RWPE1 (cell line): ENCODE measurements around the gene SLC7A6.

Experiments
- CTCF ChIA-PET: fragments of 350-600 bp; sonication (Branson Sonifier 250); formaldehyde crosslinking; extraction: SDS; loops from one replicate; lab custom pipeline; 2021; lab: Yijun Ruan, JAX
- POLR2A ChIA-PET: fragments of 400-600 bp; formaldehyde crosslinking; extraction: SDS; loops from one replicate; lab custom pipeline; 2020; ENCODE audit warnings: antibody characterized with exemption; ENCODE audit not compliant: low non-redundant PET; lab: Yijun Ruan, JAX
- DNase-seq: peaks from one replicate; pipeline ENCODE4 v3.0.0; 2012; ENCODE audit warnings: low spot score
- H3K27ac ChIP-seq: fragments of 450-650 bp; 2 replicates; pipeline ENCODE4 v1.5.1; 2017
- CTCF ChIP-seq: fragments of 450-650 bp; conservative IDR thresholded peaks from 2 replicates; pipeline ENCODE4 v1.5.1; 2017; ENCODE audit warnings: low read depth, mild to moderate bottlenecking

The SLC7A6 gene

GRCh38 chr16:68257906-68258800 lies 6.2 kb upstream of the SLC7A6 start:
- CTCF ChIA-PET, result interaction anchor here (0.5 to 6.2 kb wide), 3 partner anchors 19 to 424 kb away, joined by 3 to 76 read pairs (median 5); no protein-coding TSS in a partner anchor

GRCh38 chr16:68259007-68259825 lies 5.1 kb upstream of the SLC7A6 start:
- ChIA-PET CTCF (interaction anchor here (6.2 kb wide), 1 partner anchor 69 kb away, joined by 76 read pairs; no protein-coding TSS in a partner anchor), POLR2A (no interaction called here)
- TF ChIP-seq CTCF, result no peak
- DNase-seq, result no peak
- H3K27ac ChIP-seq, result peak overlapping the region; percentile 72

More at GRCh38 chr16:68257906-68258800, 6.2 kb upstream of the SLC7A6 start:
- TF ChIP-seq CTCF, result no peak
- H3K27ac ChIP-seq, result peak overlapping the region; percentile 72
- no peak for DNase-seq
- POLR2A ChIA-PET, result no interaction called here

GRCh38 chr16:68263559-68264127 lies 683 bp upstream of the SLC7A6 start:
- ChIA-PET POLR2A (interaction anchor here (1.0 to 1.3 kb wide), 2 partner anchors 19 to 26 kb away, joined by 4 to 5 read pairs; partner anchors contain the start of gene PLA2G15), CTCF (interaction anchor here (0.5 to 1.9 kb wide), 21 partner anchors 11 to 176 kb away, joined by 3 to 12 read pairs (median 5); partner anchors contain the start of genes PRMT7 and SLC7A6OS)
- no peak for DNase-seq
- no peak for TF ChIP-seq CTCF
- H3K27ac ChIP-seq, result peak overlapping the region; percentile 98

GRCh38 chr16:68265078-68265920 lies 973 bp downstream of the SLC7A6 start:
- peak; percentile 79 for DNase-seq
- POLR2A ChIA-PET, result interaction anchor here (0.6 kb wide), 1 partner anchor 108 kb away, joined by 3 read pairs; no protein-coding TSS in a partner anchor
- TF ChIP-seq CTCF, result no peak
- peak overlapping the region; percentile 98 for H3K27ac ChIP-seq
- CTCF ChIA-PET, result no interaction called here

GRCh38 chr16:68267612-68268405 lies 3.5 kb downstream of the SLC7A6 start:
- no peak for TF ChIP-seq CTCF
- POLR2A ChIA-PET, result no interaction called here
- CTCF ChIA-PET, result interaction anchor here (1.2 kb wide), 1 partner anchor 61 kb away, joined by 3 read pairs; no protein-coding TSS in a partner anchor
- no peak for DNase-seq
- H3K27ac ChIP-seq, result peak overlapping the region; percentile 28; the same call in 1 of the 2 replicates
